PC-9 (cell line): ENCODE data around the gene LBP. TPM values are rescaled to one million over a fixed set of nuclear protein-coding genes. Genes with fewer than 3 reads are reported as not detected.

Experiments used
- BruUV-seq: library from RNA; stranded (reverse); fragments of 400-500 nt; replicated peaks from 2 replicates; lab custom pipeline; 2021; lab: Mats Ljungman, UMichigan
- CTCF ChIA-PET: fragments of 300-600 bp; sonication (Branson Sonifier 250); formaldehyde crosslinking; loops from one replicate; lab custom pipeline; 2022; ENCODE audit warnings: antibody characterized with exemption; lab: Charles Lee
- POLR2A ChIA-PET: fragments of 300-600 bp; sonication (Branson Sonifier 250); formaldehyde crosslinking; loops from one replicate; lab custom pipeline; 2022; ENCODE audit warnings: antibody characterized with exemption; ENCODE audit not compliant: unreplicated experiment; lab: Charles Lee
- DNase-seq, 2 experiments: peaks; one replicate each; pipeline versions ENCODE4 v3.0.0 to v3.0.0-alpha.2; 2015 to 2022; ENCODE audit warnings: mixed read lengths in 1 of 2
- H2AFZ ChIP-seq: fragments of 200-600 bp; sonication (generic); 2 replicates; pipeline ENCODE4 v1.8.1; 2017; ENCODE audit warnings: antibody characterized with exemption
- H3F3A ChIP-seq: fragments of 200-600 bp; sonication (generic); 2 replicates; pipeline ENCODE4 v1.8.1; 2017; ENCODE audit warnings: antibody characterized with exemption, mild to moderate bottlenecking, low read depth; ENCODE audit not compliant: insufficient read depth
- H3K27ac ChIP-seq: fragments of 200-600 bp; sonication (generic); 2 replicates; pipeline ENCODE4 v1.6.1; 2016; ENCODE audit warnings: mixed run types
- H3K27me3 ChIP-seq: fragments of 200-600 bp; sonication (generic); 2 replicates; pipeline ENCODE4 v1.6.1; 2016; ENCODE audit warnings: low read depth, mixed run types; ENCODE audit not compliant: insufficient read depth
- H3K36me3 ChIP-seq: fragments of 200-600 bp; sonication (generic); 2 replicates; pipeline ENCODE4 v1.6.1; 2016; ENCODE audit warnings: low read depth, mixed run types
- H3K4me1 ChIP-seq: fragments of 200-600 bp; sonication (generic); replicated peaks from 2 replicates; pipeline ENCODE4 v1.6.1; 2016; ENCODE audit warnings: mixed run types; ENCODE audit not compliant: insufficient read depth
- H3K4me2 ChIP-seq: fragments of 200-600 bp; sonication (generic); 2 replicates; pipeline ENCODE4 v1.6.1; 2017; ENCODE audit warnings: mixed run types
- H3K4me3 ChIP-seq: fragments of 200-600 bp; sonication (generic); 2 replicates; pipeline ENCODE4 v1.6.1; 2016; ENCODE audit warnings: mixed run types
- H3K79me2 ChIP-seq: fragments of 200-600 bp; sonication (generic); 2 replicates; pipeline ENCODE4 v1.6.1; 2017; ENCODE audit warnings: low read depth, mixed run types
- H3K9me2 ChIP-seq: fragments of 200-600 bp; sonication (generic); 2 replicates; pipeline ENCODE4 v1.8.1; 2017; ENCODE audit warnings: mild to moderate bottlenecking; ENCODE audit not compliant: insufficient read depth
- H3K9me3 ChIP-seq: fragments of 200-600 bp; sonication (generic); 2 replicates; pipeline ENCODE4 v1.8.1; 2016; ENCODE audit warnings: low read depth; ENCODE audit not compliant: insufficient read depth
- H4K20me1 ChIP-seq: fragments of 200-600 bp; sonication (generic); 2 replicates; pipeline ENCODE4 v1.8.1; 2017; ENCODE audit not compliant: insufficient read depth
- CTCF ChIP-seq: fragments of 200-600 bp; sonication (generic); conservative IDR thresholded peaks from 2 replicates; pipeline ENCODE4 v1.6.1; 2017; ENCODE audit warnings: mixed run types, antibody characterized with exemption, mild to moderate bottlenecking, moderate library complexity
- EZH2 ChIP-seq: fragments of 200-600 bp; sonication (generic); IDR thresholded peaks from 2 replicates; pipeline ENCODE4 v1.8.0; 2017; ENCODE audit warnings: antibody characterized with exemption, low read depth
- intact Hi-C: fragments of 100-400 bp; cut with micrococcal nuclease; formaldehyde crosslinking; loops from one replicate; pipeline ENCODE4 v1.10.0; 2022; ENCODE audit not compliant: unreplicated experiment
- total RNA-seq: library from RNA; stranded (reverse); gene quantifications from 2 replicates; pipeline ENCODE4 v1.2.3, GENCODE V29; 2021

Gene LBP
- total RNA-seq, 1 experiment from 2014 or later, result not detected

GRCh38 chr20:38299963-38300362, 46.3 kb upstream of the LBP start:
- no TSS peak for BruUV-seq
- Histone ChIP-seq H3K4me3 (no peak overlapping the region), H3K27me3 (0 out of 2 replicates have a peak, but pooled peaks cover 4% of the 10 kb centered on the region), H3K9me3 (no peaks in the 10 kb centered on the region), H3K27ac (peak overlapping the region; percentile 35; the same call in 1 of the 2 replicates), H3K79me2 (no peaks in the 10 kb centered on the region), H3F3A (0 out of 2 replicates have a peak, but pooled peaks cover 4% of the 10 kb centered on the region), H4K20me1 (no peaks in the 10 kb centered on the region), H3K9me2 (no peaks in the 10 kb centered on the region), H3K36me3 (no peaks in the 10 kb centered on the region), H2AFZ (peak overlapping the region; percentile 23; the same call in 1 of the 2 replicates), H3K4me1 (peaks cover 14% of the 10 kb centered on the region), H3K4me2 (peak overlapping the region; percentile 30)
- ChIA-PET CTCF (interaction anchor here (0.6 to 0.9 kb wide), 4 partner anchors 38 to 242 kb away, joined by 3 to 4 read pairs (median 4); no protein-coding TSS in a partner anchor), POLR2A (interaction anchor here (0.5 to 0.6 kb wide), 2 partner anchors 10 to 251 kb away, joined by 7 to 8 read pairs; no protein-coding TSS in a partner anchor)
- DNase-seq, result peak; percentile 72 to 86
- no peak for TF ChIP-seq CTCF
- no peak for TF ChIP-seq EZH2
- intact Hi-C loops, result no loop called here

GRCh38 chr20:38300438-38300837, 45.8 kb upstream of the LBP start:
- H3K27me3 ChIP-seq, result 0 out of 2 replicates have a peak, but pooled peaks cover 4% of the 10 kb centered on the region
- no peaks in the 10 kb centered on the region for H3K9me2 ChIP-seq
- no peaks in the 10 kb centered on the region for H3K36me3 ChIP-seq
- TF ChIP-seq CTCF (no peak), EZH2 (no peak)
- no peaks in the 10 kb centered on the region for H4K20me1 ChIP-seq
- peak overlapping the region; percentile 23; the same call in 1 of the 2 replicates for H2AFZ ChIP-seq
- BruUV-seq, result no TSS peak
- H3K27ac ChIP-seq, result peak overlapping the region; percentile 35; the same call in 1 of the 2 replicates
- no peak for DNase-seq
- ChIA-PET POLR2A (interaction anchor here (0.5 kb wide), 1 partner anchor 251 kb away, joined by 7 read pairs; no protein-coding TSS in a partner anchor), CTCF (interaction anchor here (0.5 to 0.9 kb wide), 5 partner anchors 37 to 638 kb away, joined by 3 to 4 read pairs (median 3); no protein-coding TSS in a partner anchor)
- no peaks in the 10 kb centered on the region for H3K79me2 ChIP-seq
- H3K4me3 ChIP-seq, result no peak overlapping the region
- H3K9me3 ChIP-seq, result no peaks in the 10 kb centered on the region
- H3F3A ChIP-seq, result 0 out of 2 replicates have a peak, but pooled peaks cover 4% of the 10 kb centered on the region
- H3K4me1 ChIP-seq, result peaks cover 14% of the 10 kb centered on the region
- H3K4me2 ChIP-seq, result peak overlapping the region; percentile 30
- intact Hi-C loops, result no loop called here

- CTCF ChIA-PET, result no interaction called here
- Histone ChIP-seq H3K4me1 (peaks cover 14% of the 10 kb centered on the region), H2AFZ (no peak overlapping the region), H3K36me3 (no peaks in the 10 kb centered on the region), H3K4me2 (no peak overlapping the region), H3K4me3 (no peak overlapping the region), H3K79me2 (no peaks in the 10 kb centered on the region), H3K9me2 (no peaks in the 10 kb centered on the region), H3K9me3 (no peaks in the 10 kb centered on the region), H4K20me1 (no peaks in the 10 kb centered on the region), H3K27me3 (0 out of 2 replicates have a peak, but pooled peaks cover 4% of the 10 kb centered on the region), H3K27ac (no peak overlapping the region), H3F3A (0 out of 2 replicates have a peak, but pooled peaks cover 4% of the 10 kb centered on the region)
- no TSS peak for BruUV-seq
- intact Hi-C loops, result no loop called here
- POLR2A ChIA-PET, result no interaction called here
- TF ChIP-seq CTCF, result no peak
- no peak for TF ChIP-seq EZH2
- no peak for DNase-seq
Observed at GRCh38 chr20:38301309-38301708, 45.0 kb upstream of the LBP start.
